Measurements from ENCODE around the gene FSIP2. TPM values are rescaled to one million over a fixed set of nuclear protein-coding genes. Genes with fewer than 3 reads are reported as not detected.
A peak's percentile ranks its signal among the peaks of the same experiment; 100 is the strongest.

FSIP2 gene
- total RNA-seq, 1 donor from 2014 or later: 12.7 TPM

- H3K4me1 Mint-ChIP-seq: peaks cover 6% of the 10 kb centered on the region
- no peaks in the 10 kb centered on the region for H3K4me1 ChIP-seq
- H3K9ac ChIP-seq: no peak overlapping the region
- H3K4me3 ChIP-seq: no peak overlapping the region
- H3K9me3 ChIP-seq (ENCODE audit: low read depth): no peaks in the 10 kb centered on the region
- H3F3A ChIP-seq (ENCODE audit: low read depth): no peaks in the 10 kb centered on the region
- H3K27ac Mint-ChIP-seq: peak overlapping the region; percentile 57
- no peaks in the 10 kb centered on the region for H3K79me2 ChIP-seq (ENCODE audit: low read depth)
- no peak overlapping the region for H2AFZ ChIP-seq (replicated peaks)
- no peaks in the 10 kb centered on the region for H4K20me1 ChIP-seq (ENCODE audit: low read depth)
- no peak overlapping the region for H3K4me3 Mint-ChIP-seq
- H3K9me3 Mint-ChIP-seq: no peaks in the 10 kb centered on the region
- TF ChIP-seq, protein P1, sequence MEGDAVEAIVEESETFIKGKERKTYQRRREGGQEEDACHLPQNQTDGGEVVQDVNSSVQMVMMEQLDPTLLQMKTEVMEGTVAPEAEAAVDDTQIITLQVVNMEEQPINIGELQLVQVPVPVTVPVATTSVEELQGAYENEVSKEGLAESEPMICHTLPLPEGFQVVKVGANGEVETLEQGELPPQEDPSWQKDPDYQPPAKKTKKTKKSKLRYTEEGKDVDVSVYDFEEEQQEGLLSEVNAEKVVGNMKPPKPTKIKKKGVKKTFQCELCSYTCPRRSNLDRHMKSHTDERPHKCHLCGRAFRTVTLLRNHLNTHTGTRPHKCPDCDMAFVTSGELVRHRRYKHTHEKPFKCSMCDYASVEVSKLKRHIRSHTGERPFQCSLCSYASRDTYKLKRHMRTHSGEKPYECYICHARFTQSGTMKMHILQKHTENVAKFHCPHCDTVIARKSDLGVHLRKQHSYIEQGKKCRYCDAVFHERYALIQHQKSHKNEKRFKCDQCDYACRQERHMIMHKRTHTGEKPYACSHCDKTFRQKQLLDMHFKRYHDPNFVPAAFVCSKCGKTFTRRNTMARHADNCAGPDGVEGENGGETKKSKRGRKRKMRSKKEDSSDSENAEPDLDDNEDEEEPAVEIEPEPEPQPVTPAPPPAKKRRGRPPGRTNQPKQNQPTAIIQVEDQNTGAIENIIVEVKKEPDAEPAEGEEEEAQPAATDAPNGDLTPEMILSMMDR (IDR thresholded peaks at IDR 0.05): no peak
- TF ChIP-seq EZH2phosphoT487 (IDR thresholded peaks at IDR 0.05): no peak
- no peak for TF ChIP-seq EZH2 (IDR thresholded peaks at IDR 0.05)
- H3K27me3 Mint-ChIP-seq (ENCODE audit: insufficient read depth, low read depth): no peaks in the 10 kb centered on the region
- H3K4me2 ChIP-seq: no peak overlapping the region
- DNase-seq (ENCODE audit: low spot score): peak; percentile 17
- no peaks in the 10 kb centered on the region for H3K27me3 ChIP-seq
- H3K27ac ChIP-seq: no peak overlapping the region
- H3K36me3 Mint-ChIP-seq: no peaks in the 10 kb centered on the region
- no peaks in the 10 kb centered on the region for H3K36me3 ChIP-seq
Observed at GRCh38 chr2:185875136-185875931, 136.7 kb downstream of the FSIP2 start.

DNA sequence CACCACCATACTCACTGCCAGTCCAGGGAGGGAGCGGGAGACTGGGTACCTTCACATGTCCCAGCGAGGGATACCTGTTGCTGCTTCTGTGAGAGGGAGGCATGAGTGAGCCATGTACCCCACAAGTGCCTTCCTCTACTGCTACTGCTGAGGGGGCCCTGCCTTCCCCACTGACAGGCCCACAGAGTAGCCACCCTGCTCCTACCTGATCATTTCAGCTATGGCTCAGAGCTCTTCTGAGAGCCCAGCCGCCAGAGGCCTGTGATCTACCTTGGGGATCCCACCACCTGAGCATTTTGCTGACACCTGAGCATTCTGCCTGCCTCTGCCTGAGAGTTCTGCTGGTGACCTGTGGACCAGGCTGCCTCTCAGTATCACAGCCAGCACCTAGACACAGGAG lies 137.6 kb downstream of the FSIP2 start:
- no peaks in the 10 kb centered on the region for H3K9me3 Mint-ChIP-seq
- H3K4me2 ChIP-seq: no peak overlapping the region
- peaks cover 6% of the 10 kb centered on the region for H3K4me1 Mint-ChIP-seq
- no peaks in the 10 kb centered on the region for H3K36me3 ChIP-seq
- no peak overlapping the region for H3K4me3 Mint-ChIP-seq
- no peaks in the 10 kb centered on the region for H3K27me3 ChIP-seq
- H3K9ac ChIP-seq: no peak overlapping the region
- H3K4me3 ChIP-seq: no peak overlapping the region
- no peaks in the 10 kb centered on the region for H3F3A ChIP-seq (ENCODE audit: low read depth)
- H3K4me1 ChIP-seq: no peaks in the 10 kb centered on the region
- no peaks in the 10 kb centered on the region for H3K36me3 Mint-ChIP-seq
- H3K27ac ChIP-seq: no peak overlapping the region
- H3K27me3 Mint-ChIP-seq (ENCODE audit: insufficient read depth, low read depth): no peaks in the 10 kb centered on the region
- H3K27ac Mint-ChIP-seq: no peak overlapping the region
- TF ChIP-seq, protein P1 (IDR thresholded peaks at IDR 0.05): no peak
- TF ChIP-seq EZH2 (IDR thresholded peaks at IDR 0.05) (no peak), EZH2phosphoT487 (IDR thresholded peaks at IDR 0.05) (no peak)
- no peaks in the 10 kb centered on the region for H4K20me1 ChIP-seq (ENCODE audit: low read depth)
- no peaks in the 10 kb centered on the region for H3K9me3 ChIP-seq (ENCODE audit: low read depth)
- no peak for DNase-seq (ENCODE audit: low spot score)
- no peak overlapping the region for H2AFZ ChIP-seq (replicated peaks)
- H3K79me2 ChIP-seq (ENCODE audit: low read depth): no peaks in the 10 kb centered on the region

- Mint-ChIP-seq H3K4me1 (peaks cover under 1% of the 10 kb centered on the region), H3K9me3 (no peaks in the 10 kb centered on the region), H3K4me3 (no peak overlapping the region), H3K27me3 (ENCODE audit: insufficient read depth, low read depth) (no peaks in the 10 kb centered on the region), H3K27ac (no peak overlapping the region), H3K36me3 (no peaks in the 10 kb centered on the region)
- H3K4me1 ChIP-seq: no peaks in the 10 kb centered on the region
- no peak overlapping the region for H3K27ac ChIP-seq
- H3K36me3 ChIP-seq: no peaks in the 10 kb centered on the region
- H3K4me3 ChIP-seq: no peak overlapping the region
- H3K9ac ChIP-seq: no peak overlapping the region
- no peak overlapping the region for H2AFZ ChIP-seq (replicated peaks)
- no peaks in the 10 kb centered on the region for H3K27me3 ChIP-seq
- H3K9me3 ChIP-seq (ENCODE audit: low read depth): no peaks in the 10 kb centered on the region
- H3F3A ChIP-seq (ENCODE audit: low read depth): no peaks in the 10 kb centered on the region
- no peaks in the 10 kb centered on the region for H4K20me1 ChIP-seq (ENCODE audit: low read depth)
- no peak for DNase-seq (ENCODE audit: low spot score)
- TF ChIP-seq, protein P1 (IDR thresholded peaks at IDR 0.05): no peak
- TF ChIP-seq EZH2phosphoT487 (IDR thresholded peaks at IDR 0.05): no peak
- H3K4me2 ChIP-seq: no peak overlapping the region
- H3K79me2 ChIP-seq (ENCODE audit: low read depth): no peaks in the 10 kb centered on the region
Observed at GRCh38 chr2:185880396-185880795, 141.8 kb downstream of the FSIP2 start.
